Measurements from ENCODE around the gene SUGCT.

The SUGCT gene

GRCh38 chr7:40697653-40698052, 562.8 kb downstream of the SUGCT start:
- Histone ChIP-seq H3K9me3 (ENCODE audit: control insufficient read depth, low read length) (no peaks in the 10 kb centered on the region), H3K4me1 (ENCODE audit: control insufficient read depth, insufficient read depth, low read length, poor library complexity, severe bottlenecking) (peaks cover 21% of the 10 kb centered on the region), H3K27ac (ENCODE audit: low read depth, low read length, severe bottlenecking) (no peak overlapping the region), H3K36me3 (ENCODE audit: control insufficient read depth, insufficient read depth, low read length) (no peaks in the 10 kb centered on the region), H3K4me3 (ENCODE audit: extremely low read depth, insufficient read depth, low read length, poor library complexity, severe bottlenecking) (no peak overlapping the region)
- 86 to 95% methylated on average over 2 to 4 of the region's 4 CpGs for WGBS, 2 experiments (ENCODE audit: insufficient coverage in 2 of 2)

GRCh38 chr7:40698214-40698920, 563.6 kb downstream of the SUGCT start:
- WGBS, 2 experiments (ENCODE audit: insufficient coverage in 2 of 2): 94 to 100% methylated on average over 1 to 2 of the region's 6 CpGs
- no peak overlapping the region for H3K4me3 ChIP-seq (ENCODE audit: extremely low read depth, insufficient read depth, low read length, poor library complexity, severe bottlenecking)
- peaks cover 21% of the 10 kb centered on the region for H3K4me1 ChIP-seq (ENCODE audit: control insufficient read depth, insufficient read depth, low read length, poor library complexity, severe bottlenecking)
- no peaks in the 10 kb centered on the region for H3K9me3 ChIP-seq (ENCODE audit: control insufficient read depth, low read length)
- no peaks in the 10 kb centered on the region for H3K36me3 ChIP-seq (ENCODE audit: control insufficient read depth, insufficient read depth, low read length)
- H3K27ac ChIP-seq (ENCODE audit: low read depth, low read length, severe bottlenecking): no peak overlapping the region

- WGBS, 2 experiments (ENCODE audit: insufficient coverage in 2 of 2): 86 to 100% methylated on average over 1 of the region's 1 CpG
- no peak overlapping the region for H3K4me3 ChIP-seq (ENCODE audit: extremely low read depth, insufficient read depth, low read length, poor library complexity, severe bottlenecking)
These were observed 564.1 kb downstream of the SUGCT start for GRCh38 chr7:40698921-40699260.

GRCh38 chr7:40700653-40701421, 566.0 kb downstream of the SUGCT start:
- Histone ChIP-seq H3K4me1 (ENCODE audit: control insufficient read depth, insufficient read depth, low read length, poor library complexity, severe bottlenecking) (peaks cover 21% of the 10 kb centered on the region), H3K27ac (ENCODE audit: low read depth, low read length, severe bottlenecking) (peak overlapping the region; percentile 71), H3K9me3 (ENCODE audit: control insufficient read depth, low read length) (no peaks in the 10 kb centered on the region), H3K4me3 (ENCODE audit: extremely low read depth, insufficient read depth, low read length, poor library complexity, severe bottlenecking) (no peak overlapping the region), H3K36me3 (ENCODE audit: control insufficient read depth, insufficient read depth, low read length) (no peaks in the 10 kb centered on the region)
- 89 to 95% methylated on average over 4 of the region's 9 CpGs for WGBS, 2 experiments (ENCODE audit: insufficient coverage in 2 of 2)

More at GRCh38 chr7:40698921-40699260, 564.1 kb downstream of the SUGCT start:
- Histone ChIP-seq H3K36me3 (ENCODE audit: control insufficient read depth, insufficient read depth, low read length) (no peaks in the 10 kb centered on the region), H3K4me1 (ENCODE audit: control insufficient read depth, insufficient read depth, low read length, poor library complexity, severe bottlenecking) (peaks cover 21% of the 10 kb centered on the region), H3K27ac (ENCODE audit: low read depth, low read length, severe bottlenecking) (no peak overlapping the region), H3K9me3 (ENCODE audit: control insufficient read depth, low read length) (no peaks in the 10 kb centered on the region)

- 84 to 100% methylated on average over 1 to 2 of the region's 3 CpGs for WGBS, 2 experiments (ENCODE audit: insufficient coverage in 2 of 2)
- H3K27ac ChIP-seq (ENCODE audit: low read depth, low read length, severe bottlenecking): no peak overlapping the region
- no peak overlapping the region for H3K4me3 ChIP-seq (ENCODE audit: extremely low read depth, insufficient read depth, low read length, poor library complexity, severe bottlenecking)
These were observed 567.2 kb downstream of the SUGCT start for GRCh38 chr7:40701836-40702551.

GRCh38 chr7:40704172-40704571, 569.4 kb downstream of the SUGCT start:
- 100% methylated on average over 1 of the region's 1 CpG; no CpG with 5 or more reads in 1 of the 2 experiments for WGBS, 2 experiments (ENCODE audit: insufficient coverage in 2 of 2)
- Histone ChIP-seq H3K9me3 (ENCODE audit: control insufficient read depth, low read length) (no peaks in the 10 kb centered on the region), H3K4me1 (ENCODE audit: control insufficient read depth, insufficient read depth, low read length, poor library complexity, severe bottlenecking) (peaks cover 16% of the 10 kb centered on the region), H3K27ac (ENCODE audit: low read depth, low read length, severe bottlenecking) (no peak overlapping the region), H3K4me3 (ENCODE audit: extremely low read depth, insufficient read depth, low read length, poor library complexity, severe bottlenecking) (no peak overlapping the region), H3K36me3 (ENCODE audit: control insufficient read depth, insufficient read depth, low read length) (no peaks in the 10 kb centered on the region)

More at GRCh38 chr7:40701836-40702551, 567.2 kb downstream of the SUGCT start:
- no peaks in the 10 kb centered on the region for H3K9me3 ChIP-seq (ENCODE audit: control insufficient read depth, low read length)
- H3K4me1 ChIP-seq (ENCODE audit: control insufficient read depth, insufficient read depth, low read length, poor library complexity, severe bottlenecking): peaks cover 21% of the 10 kb centered on the region
- no peaks in the 10 kb centered on the region for H3K36me3 ChIP-seq (ENCODE audit: control insufficient read depth, insufficient read depth, low read length)

- no peak overlapping the region for H3K27ac ChIP-seq (ENCODE audit: low read depth, low read length, severe bottlenecking)
- WGBS, 2 experiments (ENCODE audit: insufficient coverage in 2 of 2): 71 to 94% methylated on average over 1 to 2 of the region's 3 CpGs
These were observed 572.0 kb downstream of the SUGCT start for GRCh38 chr7:40706829-40707228.

GRCh38 chr7:40709062-40709964, 574.5 kb downstream of the SUGCT start:
- H3K4me1 ChIP-seq (ENCODE audit: control insufficient read depth, insufficient read depth, low read length, poor library complexity, severe bottlenecking): no peaks in the 10 kb centered on the region
- WGBS, 2 experiments (ENCODE audit: insufficient coverage in 2 of 2): 86 to 98% methylated on average over 1 to 4 of the region's 6 CpGs
- no peak overlapping the region for H3K4me3 ChIP-seq (ENCODE audit: extremely low read depth, insufficient read depth, low read length, poor library complexity, severe bottlenecking)
- no peaks in the 10 kb centered on the region for H3K36me3 ChIP-seq (ENCODE audit: control insufficient read depth, insufficient read depth, low read length)
- no peak overlapping the region for H3K27ac ChIP-seq (ENCODE audit: low read depth, low read length, severe bottlenecking)
- H3K9me3 ChIP-seq (ENCODE audit: control insufficient read depth, low read length): no peaks in the 10 kb centered on the region

More at GRCh38 chr7:40706829-40707228, 572.0 kb downstream of the SUGCT start:
- H3K36me3 ChIP-seq (ENCODE audit: control insufficient read depth, insufficient read depth, low read length): no peaks in the 10 kb centered on the region
- no peaks in the 10 kb centered on the region for H3K9me3 ChIP-seq (ENCODE audit: control insufficient read depth, low read length)
- H3K4me1 ChIP-seq (ENCODE audit: control insufficient read depth, insufficient read depth, low read length, poor library complexity, severe bottlenecking): no peaks in the 10 kb centered on the region
- no peak overlapping the region for H3K4me3 ChIP-seq (ENCODE audit: extremely low read depth, insufficient read depth, low read length, poor library complexity, severe bottlenecking)

GRCh38 chr7:40711706-40712105, 576.9 kb downstream of the SUGCT start:
- Histone ChIP-seq H3K27ac (ENCODE audit: low read depth, low read length, severe bottlenecking) (no peak overlapping the region), H3K9me3 (ENCODE audit: control insufficient read depth, low read length) (no peaks in the 10 kb centered on the region), H3K4me3 (ENCODE audit: extremely low read depth, insufficient read depth, low read length, poor library complexity, severe bottlenecking) (no peak overlapping the region), H3K4me1 (ENCODE audit: control insufficient read depth, insufficient read depth, low read length, poor library complexity, severe bottlenecking) (peaks cover 16% of the 10 kb centered on the region), H3K36me3 (ENCODE audit: control insufficient read depth, insufficient read depth, low read length) (no peaks in the 10 kb centered on the region)
- 94 to 98% methylated on average over 5 to 6 of the region's 6 CpGs for WGBS, 2 experiments (ENCODE audit: insufficient coverage in 2 of 2)
